Transverse colon (tissue), 4 donors: ENCODE results near the gene FATE1.

Experiments used
- POLR2A ChIP-seq: fragments of 450-650 bp; IDR thresholded peaks from one replicate; pipeline ENCODE4 v1.6.1; 2016; ENCODE audit warnings: antibody characterized with exemption, mild to moderate bottlenecking, moderate library complexity
- POLR2AphosphoS5 ChIP-seq, 3 donors: sonication (generic); formaldehyde crosslinking; IDR thresholded peaks; one replicate each; pipeline ENCODE4 v1.6.1; 2016; ENCODE audit warnings: antibody characterized with exemption in 3 of 3
- TF ChIP-seq, protein P1 (sequence below), 5 experiments: fragments of 200-600 bp in 3 of 5; fragments of 450-650 bp in 2 of 5; sonication (generic) in 3 of 5; IDR thresholded peaks; 1 replicate in 2 of 5; 2 replicates in 3 of 5; pipeline ENCODE4 v1.5.1; 2016 to 2017; ENCODE audit warnings: antibody characterized with exemption in 5 of 5, inconsistent platforms in 3 of 5, mild to moderate bottlenecking in 2 of 5, moderate library complexity in 1 of 5

DNA sequence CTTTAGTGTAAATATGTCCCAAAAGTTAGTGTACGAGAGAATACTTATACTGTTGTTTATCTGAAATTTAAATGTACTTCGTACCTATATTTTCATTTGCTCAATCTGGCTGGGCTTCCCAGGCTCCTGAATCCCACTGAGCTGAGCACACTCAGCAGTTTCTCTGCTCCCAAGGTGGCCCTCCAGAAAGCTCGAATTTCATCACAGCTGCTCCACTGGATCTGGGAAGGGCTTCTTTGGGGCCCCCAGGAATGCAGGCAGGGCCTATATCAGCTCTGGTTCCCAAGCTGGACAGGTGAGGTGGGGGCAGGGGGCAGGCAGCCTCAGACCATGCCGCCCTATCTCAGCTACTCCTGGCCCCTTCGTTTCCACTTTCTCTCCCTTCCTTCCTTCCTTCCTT lies 1.5 kb upstream of the FATE1 start:
- TF ChIP-seq, protein P1, sequence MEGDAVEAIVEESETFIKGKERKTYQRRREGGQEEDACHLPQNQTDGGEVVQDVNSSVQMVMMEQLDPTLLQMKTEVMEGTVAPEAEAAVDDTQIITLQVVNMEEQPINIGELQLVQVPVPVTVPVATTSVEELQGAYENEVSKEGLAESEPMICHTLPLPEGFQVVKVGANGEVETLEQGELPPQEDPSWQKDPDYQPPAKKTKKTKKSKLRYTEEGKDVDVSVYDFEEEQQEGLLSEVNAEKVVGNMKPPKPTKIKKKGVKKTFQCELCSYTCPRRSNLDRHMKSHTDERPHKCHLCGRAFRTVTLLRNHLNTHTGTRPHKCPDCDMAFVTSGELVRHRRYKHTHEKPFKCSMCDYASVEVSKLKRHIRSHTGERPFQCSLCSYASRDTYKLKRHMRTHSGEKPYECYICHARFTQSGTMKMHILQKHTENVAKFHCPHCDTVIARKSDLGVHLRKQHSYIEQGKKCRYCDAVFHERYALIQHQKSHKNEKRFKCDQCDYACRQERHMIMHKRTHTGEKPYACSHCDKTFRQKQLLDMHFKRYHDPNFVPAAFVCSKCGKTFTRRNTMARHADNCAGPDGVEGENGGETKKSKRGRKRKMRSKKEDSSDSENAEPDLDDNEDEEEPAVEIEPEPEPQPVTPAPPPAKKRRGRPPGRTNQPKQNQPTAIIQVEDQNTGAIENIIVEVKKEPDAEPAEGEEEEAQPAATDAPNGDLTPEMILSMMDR (IDR thresholded peaks at IDR 0.05): no peak
- TF ChIP-seq POLR2AphosphoS5 (IDR thresholded peaks at IDR 0.05) (no peak), POLR2A (no peak)
